HG02973 (cell line): ENCODE measurements around the gene HDAC11.

Experiments used
- ATAC-seq: cut with Tn5 transposase; IDR thresholded peaks from one replicate; pipeline ENCODE4 v1.9.1; 2021; ENCODE audit warnings: moderate library complexity; ENCODE audit not compliant: unreplicated experiment

HDAC11 gene

DNA sequence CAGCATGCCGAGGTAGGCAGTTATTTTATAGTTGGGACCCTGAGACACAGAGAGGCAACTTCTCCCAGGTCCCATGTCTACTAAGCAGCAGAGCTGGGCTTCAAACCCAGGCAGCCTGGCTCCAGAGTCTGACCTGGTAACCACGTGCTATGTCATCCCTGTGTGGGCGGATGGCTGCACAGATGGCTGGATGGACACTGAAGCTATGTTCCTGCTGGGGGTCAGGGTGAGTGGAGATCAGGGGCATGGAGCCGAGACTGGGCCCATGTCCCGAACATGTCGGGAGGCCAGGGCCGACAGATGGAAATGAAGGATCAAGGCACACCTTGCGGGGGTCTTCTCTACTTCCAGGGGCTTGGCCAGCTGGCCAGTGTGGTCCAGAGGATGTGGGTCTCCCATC lies 59.6 kb downstream of the HDAC11 start:
- no peak for ATAC-seq

DNA sequence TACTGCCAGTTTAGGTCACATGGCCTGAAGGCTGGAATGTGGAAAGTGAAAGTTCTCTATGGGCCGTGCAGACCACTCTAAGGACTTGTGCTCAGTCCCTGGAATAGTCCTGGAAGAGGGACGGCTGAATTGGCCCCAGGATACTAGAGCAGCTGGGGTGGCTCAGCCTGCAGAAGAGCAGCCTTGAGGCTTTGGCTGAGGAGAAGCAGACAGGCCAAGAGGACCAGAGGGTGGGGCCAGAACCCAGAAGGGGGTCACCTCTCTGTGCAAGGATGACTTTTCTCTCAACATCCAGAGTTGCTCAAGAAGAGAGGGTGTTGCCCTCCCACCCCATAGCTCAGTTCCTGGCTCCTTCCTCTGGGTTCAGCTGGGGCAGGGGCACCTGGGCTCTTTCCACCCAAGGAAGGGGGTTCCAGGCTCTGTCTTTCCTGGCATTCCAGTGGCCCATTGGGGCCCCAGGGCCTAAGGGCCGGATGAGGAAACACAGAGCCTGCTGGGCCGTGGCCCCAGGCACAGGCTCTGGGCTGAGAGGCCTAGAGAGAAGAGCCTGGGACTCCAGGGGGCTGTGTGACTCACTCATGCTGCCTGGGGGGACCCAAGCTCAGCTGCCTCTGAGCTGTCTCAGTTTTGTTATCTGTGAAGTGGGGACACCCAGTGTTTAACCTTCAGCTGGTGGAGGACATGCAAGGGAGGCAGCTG lies 60.3 kb downstream of the HDAC11 start:
- ATAC-seq, result no peak

DNA sequence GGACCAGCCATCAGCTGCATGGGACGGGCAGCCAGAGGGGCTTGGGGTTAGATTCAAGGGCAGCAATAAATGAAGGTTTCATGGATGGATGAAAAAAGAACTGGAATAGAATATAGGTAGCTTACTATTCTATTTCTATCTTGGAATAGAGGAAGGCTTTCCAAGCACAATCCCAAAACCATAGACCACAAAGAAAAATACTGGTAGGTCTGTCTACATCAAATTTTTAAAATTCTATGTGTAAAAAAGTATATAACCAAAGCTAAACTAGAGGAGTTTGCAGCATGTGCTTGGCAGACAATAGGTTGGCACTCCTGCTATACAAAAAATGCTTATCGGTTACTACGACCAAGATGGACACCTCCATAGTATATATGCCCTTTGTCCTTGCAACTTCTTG lies 61.6 kb downstream of the HDAC11 start:
- ATAC-seq, result no peak

DNA sequence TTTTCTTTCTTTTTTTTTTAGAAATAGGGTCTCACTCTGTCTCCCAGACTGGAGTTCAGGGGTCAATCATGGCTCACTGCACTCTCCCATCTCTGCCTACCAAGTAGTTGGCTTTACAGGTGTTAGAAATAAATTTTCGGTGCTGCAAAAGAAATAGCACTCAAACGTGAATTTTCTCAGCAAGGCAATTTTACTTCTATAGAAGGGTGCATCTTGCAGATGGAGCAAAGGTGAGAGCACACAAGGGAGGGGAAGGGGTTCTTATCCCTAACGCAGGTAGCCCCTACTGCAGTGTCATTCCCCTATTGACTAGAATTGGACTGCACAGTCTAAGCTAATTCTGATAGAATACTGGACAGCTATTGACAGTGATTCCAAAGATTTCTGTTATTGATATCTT lies 62.0 kb downstream of the HDAC11 start:
- ATAC-seq, result no peak

DNA sequence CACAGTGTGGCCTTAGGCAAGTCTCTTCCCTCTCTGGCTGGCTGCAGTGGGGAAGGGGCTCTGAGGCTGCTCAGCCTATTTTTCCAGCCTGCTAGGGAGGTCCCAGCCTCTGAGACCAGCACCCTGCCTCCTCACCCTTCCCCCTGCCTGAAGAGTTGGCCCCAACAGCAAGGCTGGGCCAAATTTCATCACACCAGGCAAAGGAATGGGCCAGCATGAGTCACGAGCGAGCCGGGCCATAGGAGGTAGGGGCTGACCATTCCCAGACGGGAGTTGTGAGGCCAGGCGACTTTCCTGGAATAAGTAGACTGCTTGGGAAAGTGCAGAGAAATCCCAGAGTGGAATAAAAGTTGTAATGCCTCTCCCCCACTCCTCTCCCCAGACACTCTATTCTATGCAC lies 63.1 kb downstream of the HDAC11 start:
- no peak for ATAC-seq

DNA sequence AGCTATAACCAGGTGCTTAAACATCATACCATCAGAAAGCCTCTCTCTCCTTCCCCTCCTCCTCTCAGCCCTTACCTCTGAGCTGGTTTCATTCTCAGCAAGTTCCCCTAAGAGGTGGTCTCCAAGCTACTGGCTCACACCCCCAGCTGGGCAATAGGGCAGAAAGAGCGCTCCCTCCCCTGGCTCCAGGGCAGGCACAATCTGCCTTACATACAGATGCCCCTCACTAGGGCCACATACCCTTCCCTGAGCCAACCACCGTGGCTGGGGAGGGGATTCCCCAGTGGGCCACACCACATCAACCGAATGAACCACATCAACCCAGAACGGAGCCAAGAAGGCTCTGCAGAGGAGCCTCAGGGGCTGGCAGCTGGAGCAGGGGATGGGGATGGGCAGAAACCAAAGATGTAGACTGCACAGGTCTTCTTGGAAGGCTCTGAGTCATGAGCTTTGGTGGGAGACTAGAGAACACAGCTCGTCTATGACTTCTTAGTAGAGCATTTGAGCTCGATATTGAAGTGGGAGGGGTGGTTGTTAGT lies 64.3 kb downstream of the HDAC11 start:
- ATAC-seq, result no peak

DNA sequence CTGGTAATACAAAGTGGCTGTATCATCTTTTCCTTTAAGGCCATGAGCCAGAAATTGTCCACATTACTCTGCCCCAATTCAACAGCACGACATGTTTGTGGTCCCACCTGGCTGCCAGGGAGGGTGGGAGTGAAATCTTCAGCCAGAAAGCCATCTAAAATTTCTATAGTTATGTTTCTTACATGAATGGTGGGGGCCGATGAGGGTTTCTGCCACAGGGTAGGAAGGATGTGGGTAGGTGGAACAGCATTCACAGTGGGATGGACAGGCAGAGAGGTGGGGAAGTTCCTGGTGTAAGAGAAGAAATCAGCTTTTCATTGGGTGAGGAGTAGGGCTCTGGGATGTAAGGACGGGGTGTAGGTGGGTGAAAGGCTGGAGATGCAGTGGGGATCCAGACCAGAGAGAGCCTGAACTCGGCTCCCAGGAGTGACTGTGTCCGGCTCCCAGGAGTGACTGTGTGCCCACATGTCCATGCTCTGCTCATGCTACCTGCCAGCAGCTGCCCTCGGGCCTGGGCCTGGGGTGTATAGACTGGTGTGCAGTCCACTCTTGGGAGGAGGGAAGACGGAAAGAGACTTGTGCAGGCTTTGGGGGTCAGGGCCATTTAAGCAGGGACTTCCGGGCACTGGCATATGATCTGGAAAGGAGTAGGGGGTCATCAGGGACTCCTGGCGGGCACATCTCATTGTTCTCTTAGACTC lies 65.0 kb downstream of the HDAC11 start:
- no peak for ATAC-seq

DNA sequence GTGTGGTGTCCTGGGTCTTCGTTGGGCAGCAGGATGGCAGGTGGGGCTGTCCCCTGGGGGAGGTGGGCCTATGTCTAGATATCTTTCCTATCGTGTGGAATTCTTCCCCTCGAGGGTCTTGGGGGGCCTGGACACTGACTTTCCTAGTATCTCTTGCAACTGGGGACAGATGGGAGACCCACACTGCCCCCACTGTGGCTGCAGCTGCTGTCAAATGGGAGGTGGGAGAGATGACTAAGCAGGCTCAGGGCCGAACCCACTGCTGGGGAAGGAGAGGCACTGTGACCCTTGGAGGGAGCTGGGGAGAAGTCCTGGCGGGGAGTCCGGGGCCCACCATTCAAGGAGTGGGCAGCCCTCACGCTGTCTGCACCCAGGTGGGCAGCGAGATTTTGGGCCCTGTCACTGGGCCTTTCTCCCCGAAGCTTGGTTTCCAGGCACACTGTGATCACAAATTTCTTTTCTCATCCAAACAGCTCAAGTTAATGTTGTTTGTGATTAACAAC lies 65.9 kb downstream of the HDAC11 start:
- ATAC-seq, result no peak

DNA sequence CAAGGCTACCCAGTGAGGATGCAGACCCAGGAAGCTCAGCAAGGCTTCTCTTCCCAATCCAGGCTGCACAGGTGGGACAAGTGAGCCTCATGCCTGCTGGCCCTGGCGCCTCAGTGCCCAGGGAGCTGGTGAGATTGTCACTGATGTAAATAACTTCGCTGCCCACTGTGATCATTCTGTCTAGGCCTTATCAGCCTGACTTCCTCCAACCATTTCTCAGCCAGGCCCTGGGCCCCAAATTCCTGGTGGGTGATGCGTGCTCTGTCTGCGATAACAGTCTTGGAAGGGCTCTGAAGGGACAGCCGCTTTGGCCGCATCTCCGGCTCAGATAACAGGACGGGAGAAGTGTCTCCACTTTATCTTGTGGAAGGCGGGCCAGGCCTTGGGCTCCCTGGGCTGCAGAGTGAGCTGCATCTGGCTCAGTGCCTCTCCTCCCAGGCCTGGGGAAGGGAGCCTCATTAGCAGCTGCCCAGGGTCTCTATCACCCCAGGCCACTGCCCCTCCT lies 66.6 kb downstream of the HDAC11 start:
- ATAC-seq, result no peak

DNA sequence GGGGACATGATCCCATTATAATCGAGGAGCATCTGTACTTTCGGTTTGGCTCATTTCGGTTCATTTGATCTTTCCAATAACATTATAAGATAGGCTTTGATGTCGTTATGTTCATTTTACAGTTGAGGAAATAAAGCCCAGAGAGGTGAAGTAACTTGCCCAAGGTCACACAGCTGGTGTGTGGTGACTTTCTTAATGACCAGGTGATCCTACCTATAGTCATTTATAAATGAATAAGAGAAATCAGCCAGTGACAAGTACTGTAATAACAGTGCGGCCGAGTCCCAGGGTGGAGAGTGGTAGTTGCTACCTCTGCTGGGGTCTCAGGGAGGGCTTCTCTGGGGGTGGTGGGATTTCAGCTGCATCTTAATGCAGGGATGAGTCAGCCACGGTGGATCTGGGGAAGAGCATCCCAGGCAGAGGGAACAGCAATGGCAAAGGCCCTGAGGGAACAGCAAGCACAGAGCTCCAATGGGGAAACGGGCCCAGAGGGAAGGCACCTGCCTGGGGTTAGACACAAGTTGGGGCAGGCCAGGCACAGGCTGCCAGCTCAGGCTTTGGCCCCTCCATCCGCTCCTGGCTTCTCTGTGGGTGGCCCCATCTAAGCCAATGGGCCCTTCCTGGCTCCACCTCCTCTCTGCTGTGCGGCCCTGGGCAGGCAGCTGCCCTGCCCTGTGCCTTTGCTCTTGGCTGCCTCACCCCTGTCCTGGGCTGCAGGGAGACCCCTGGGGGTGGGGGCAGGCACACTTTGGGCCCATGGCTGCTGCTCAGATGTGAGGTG lies 67.7 kb downstream of the HDAC11 start:
- ATAC-seq, result no peak

DNA sequence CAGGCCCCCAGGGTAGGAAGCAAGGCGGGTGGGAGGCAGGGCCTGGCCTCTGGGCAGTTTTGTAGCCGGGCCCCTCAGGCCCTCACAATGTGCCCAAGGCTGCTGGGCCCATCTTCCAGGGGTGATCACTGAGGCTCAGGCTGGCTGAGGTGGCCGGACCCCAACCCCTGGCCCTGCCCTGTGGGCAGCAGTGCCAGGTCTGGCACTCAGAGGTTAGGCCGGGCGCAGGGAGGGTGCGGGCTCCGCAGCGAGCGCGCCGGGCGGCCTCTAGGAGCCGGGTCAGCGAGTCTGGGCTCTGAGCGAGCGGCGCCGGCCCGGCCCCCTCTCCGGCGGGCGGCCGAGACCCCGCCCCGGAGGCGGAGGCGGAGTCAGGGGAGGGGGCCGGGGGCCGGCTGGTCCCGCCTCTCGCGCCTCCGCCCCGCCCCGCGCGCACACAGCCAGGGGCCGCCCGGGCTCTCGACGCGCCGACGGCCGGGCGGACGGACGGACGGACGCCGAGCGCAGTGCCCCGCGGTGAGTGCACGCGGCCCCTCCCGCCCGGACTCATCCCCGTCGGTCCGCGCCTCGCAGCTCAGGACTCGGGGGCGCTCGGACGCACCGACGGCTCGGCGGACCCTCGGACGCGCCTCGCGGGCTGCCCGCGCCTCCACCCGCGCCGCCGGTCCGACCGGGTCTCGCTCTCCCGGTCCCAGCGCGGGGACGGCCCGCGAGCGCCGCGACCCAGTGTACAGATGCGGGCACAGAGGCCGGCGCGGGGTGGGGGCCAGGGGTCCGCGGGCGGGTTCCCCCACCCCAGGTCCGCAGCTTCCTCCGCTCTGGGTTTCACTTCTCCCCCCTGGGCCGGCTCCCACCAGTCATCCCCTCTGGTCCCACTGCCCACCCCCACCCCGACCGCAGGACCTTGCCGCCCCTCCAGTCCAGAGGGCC lies 68.9 kb downstream of the HDAC11 start, which contains the start of gene FBLN2:
Gene FBLN2 (plus strand): TSS at position 430 of the 927 bp plus-strand sequence. CDS start 21,231 bp downstream, outside the sequence.
- no peak for ATAC-seq

DNA sequence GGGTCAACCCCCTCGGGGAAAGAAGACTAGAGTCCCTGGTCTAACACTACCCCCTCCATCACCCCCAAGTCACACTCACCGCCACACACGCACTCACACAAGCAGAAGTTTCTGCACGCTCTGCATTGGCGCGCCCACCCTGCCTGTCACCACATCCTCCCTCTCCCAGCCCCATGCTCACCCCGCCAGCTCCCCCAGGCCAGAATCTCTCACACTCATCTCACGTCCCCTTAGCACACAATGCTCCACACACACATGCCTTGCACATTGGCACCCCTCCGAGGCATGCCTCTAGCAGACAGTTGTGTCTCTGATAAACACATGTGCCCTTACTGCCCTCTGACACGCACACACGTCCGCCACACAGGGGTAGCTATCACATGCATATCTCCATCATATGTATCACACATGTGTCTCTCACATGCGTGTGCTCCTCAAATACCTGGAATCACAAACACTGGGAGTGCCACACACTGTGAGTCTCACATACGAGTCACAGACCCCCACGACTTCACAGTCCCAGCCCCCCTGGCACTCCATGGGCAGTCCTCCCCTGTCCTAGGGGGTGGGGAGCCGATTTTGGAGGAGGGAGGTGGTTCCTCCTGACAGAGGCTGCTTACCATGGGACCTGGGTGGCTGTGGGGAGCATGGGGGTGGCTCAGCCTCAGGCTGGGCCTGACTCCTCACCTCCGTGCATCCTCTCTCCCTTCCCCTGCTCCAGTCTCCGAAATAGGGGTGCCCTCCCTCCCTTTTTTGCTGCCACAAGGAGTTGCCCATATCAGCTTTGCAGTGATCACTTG lies 69.7 kb downstream of the HDAC11 start:
- no peak for ATAC-seq

DNA sequence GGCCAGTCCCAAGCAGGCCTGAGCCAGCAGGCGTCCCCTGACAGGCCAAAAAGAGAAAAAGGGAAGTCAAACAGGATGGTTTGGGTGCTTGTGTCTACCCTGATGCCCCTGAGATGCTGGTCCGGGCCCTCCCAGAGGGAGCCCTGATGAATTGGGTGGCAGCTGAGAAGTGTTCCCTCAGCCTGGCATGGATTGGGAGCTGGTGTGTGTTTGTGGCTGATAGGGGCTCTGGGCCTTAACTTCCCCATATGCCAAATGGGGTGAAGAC lies 70.3 kb downstream of the HDAC11 start:
- ATAC-seq, result no peak

DNA sequence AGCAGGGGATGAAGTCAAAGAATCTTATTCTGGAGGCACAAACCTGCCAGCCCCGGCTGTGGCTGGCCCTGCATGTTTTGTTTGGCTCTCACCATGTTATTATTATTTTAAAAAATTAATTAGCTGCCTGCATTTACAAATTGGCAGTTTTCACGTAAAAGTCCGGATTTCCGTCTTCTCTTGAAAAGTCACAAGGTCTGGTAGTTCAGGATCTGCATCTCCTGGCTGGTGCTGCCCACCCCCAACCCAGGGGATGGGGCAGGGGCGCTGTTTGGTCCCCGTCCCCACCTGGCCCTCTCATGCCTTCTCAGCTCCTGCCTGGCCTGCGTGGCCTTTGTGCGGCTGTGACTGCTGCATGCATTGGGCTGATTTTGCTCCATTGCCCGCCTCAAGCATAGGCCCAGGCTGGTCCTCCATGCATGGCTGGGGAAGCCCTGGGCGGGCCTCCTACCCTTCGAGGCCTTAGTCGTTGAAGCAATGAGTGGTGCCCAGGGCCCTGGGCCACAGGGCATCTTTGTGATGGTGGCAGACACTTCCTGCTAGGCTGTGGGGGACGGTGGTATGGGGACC lies 70.8 kb downstream of the HDAC11 start:
- no peak for ATAC-seq

DNA sequence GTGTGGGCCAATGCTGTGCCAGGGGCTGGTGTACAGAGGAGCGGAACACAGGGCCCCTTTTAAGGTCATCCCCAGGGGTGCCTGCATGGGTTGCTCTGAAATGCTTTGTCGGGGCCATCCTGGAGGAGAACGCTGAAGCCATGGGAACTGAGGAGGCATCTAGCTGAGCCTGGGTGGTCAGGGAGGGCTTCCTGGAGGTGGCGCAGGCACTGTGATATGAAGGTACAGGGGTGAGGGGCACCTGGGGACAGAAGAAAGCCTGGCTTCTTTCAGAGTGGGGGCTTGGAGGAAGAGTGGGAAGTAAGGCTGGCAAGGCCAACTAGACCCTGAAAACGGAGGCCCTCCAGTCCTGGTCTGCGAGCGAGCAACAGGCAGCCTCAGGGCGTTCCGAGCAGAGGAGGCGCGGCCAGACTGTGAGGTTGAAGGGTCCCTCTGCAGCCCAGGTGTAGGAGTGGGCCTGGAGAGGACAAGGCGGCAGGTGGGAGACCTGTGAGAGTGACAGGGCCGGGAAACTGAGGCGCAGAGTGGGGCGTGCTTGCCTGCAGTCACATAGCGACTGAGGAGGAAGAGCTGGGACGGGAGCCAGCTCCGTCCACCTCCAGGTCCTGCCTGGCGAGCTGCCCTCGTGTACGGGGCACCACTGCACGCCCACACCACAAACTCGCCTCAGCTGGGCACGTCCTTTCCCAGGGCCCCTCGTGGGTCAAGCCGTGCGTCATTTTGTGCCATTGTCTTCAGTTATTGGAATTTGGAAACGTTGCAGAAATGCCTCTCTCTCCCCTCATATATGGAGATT lies 72.9 kb downstream of the HDAC11 start:
- ATAC-seq, result no peak

DNA sequence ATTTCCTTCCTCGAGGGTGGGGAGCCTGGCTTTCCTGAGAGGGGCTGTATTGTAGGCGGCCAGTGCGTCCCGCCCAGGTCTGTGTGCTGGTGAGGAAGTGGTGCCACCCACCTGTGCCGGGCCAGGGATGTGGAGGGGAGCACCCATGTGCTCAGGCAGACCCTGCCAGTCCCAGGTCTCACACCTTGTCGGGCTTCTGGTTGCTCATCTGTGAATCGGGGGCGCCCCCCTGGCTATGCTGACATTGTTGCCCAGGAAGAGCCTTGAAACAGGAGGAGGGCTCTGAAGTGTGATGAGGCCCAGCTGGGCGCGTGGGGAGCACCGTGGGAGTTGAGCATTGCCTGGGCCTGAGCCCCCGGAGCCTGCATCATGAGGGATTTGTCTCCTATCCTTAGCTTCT lies 73.6 kb downstream of the HDAC11 start:
- ATAC-seq, result no peak

DNA sequence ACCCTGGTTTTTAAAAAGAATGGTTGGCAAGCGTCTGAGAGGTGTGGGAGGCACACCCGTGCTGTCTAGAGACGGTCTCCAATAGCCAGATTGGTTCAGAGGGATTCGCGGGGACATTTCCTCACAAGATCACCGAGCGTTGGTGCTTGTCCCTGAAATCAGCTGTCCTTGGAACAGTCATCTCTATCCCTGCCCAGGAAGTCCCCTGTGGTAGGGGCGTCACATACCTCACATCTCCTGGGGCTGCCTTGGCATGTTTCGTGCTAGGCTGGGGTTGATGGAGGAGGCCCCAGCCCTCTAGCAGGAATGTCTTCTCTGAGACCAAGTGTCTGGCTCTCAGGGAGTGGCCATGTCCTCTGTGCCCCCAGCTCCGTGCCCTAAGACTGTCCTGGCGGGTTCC lies 75.6 kb downstream of the HDAC11 start:
- ATAC-seq, result no peak
